Spleen (tissue), 11 donors: Measurements from ENCODE around the gene VPS25. TPM values are rescaled to one million over a fixed set of nuclear protein-coding genes. Genes with fewer than 3 reads are reported as not detected.

Experiments
- DNase-seq: peaks from one replicate; pipeline ENCODE4 v3.0.0-alpha.2; 2020
- H3K27ac ChIP-seq, 8 donors: fragments of 200-600 bp; sonication (generic) in 7 of 8; 1 replicate in 4 of 8; 2 replicates in 4 of 8; pipeline versions ENCODE4 v1.5.0 to v1.8.0; 2016 to 2021; ENCODE audit warnings: inconsistent platforms in 4 of 8, mild to moderate bottlenecking in 4 of 8, moderate library complexity in 1 of 8
- H3K27me3 ChIP-seq, 7 donors: fragments of 200-600 bp; sonication (generic) in 6 of 7; replicated peaks in 1 of 7; 1 replicate in 4 of 7; 2 replicates in 3 of 7; pipeline versions ENCODE4 v1.5.0 to v1.8.0; 2016 to 2021; ENCODE audit warnings: inconsistent platforms in 3 of 7, mild to moderate bottlenecking in 1 of 7
- H3K36me3 ChIP-seq, 6 donors: fragments of 200-600 bp; sonication (generic) in 5 of 6; 1 replicate in 4 of 6; 2 replicates in 2 of 6; pipeline versions ENCODE4 v1.5.0 to v1.8.0; 2016 to 2021; ENCODE audit warnings: inconsistent platforms in 2 of 6
- H3K4me1 ChIP-seq, 6 donors: fragments of 200-600 bp; sonication (generic) in 5 of 6; 1 replicate in 3 of 6; 2 replicates in 3 of 6; pipeline versions ENCODE4 v1.5.0 to v1.8.0; 2016 to 2021; ENCODE audit warnings: inconsistent platforms in 3 of 6
- H3K4me3 ChIP-seq, 8 donors: fragments of 200-600 bp; sonication (generic) in 7 of 8; 1 replicate in 4 of 8; 2 replicates in 4 of 8; pipeline versions ENCODE4 v1.5.0 to v1.8.0; 2016 to 2021; ENCODE audit warnings: inconsistent platforms in 4 of 8, mild to moderate bottlenecking in 4 of 8, moderate library complexity in 2 of 8
- H3K9me3 ChIP-seq, 8 donors: fragments of 200-600 bp; sonication (generic) in 7 of 8; 1 replicate in 4 of 8; 2 replicates in 4 of 8; pipeline versions ENCODE4 v1.5.0 to v1.8.0; 2016 to 2021; ENCODE audit warnings: inconsistent platforms in 4 of 8
- CTCF ChIP-seq, 11 experiments: fragments of 200-600 bp in 7 of 11; fragments of 450-650 bp in 4 of 11; sonication (generic) in 4 of 11; IDR thresholded peaks in 8 of 11; conservative IDR thresholded peaks in 3 of 11; 1 replicate in 7 of 11; 2 replicates in 4 of 11; pipeline versions ENCODE4 v1.4.0 to v1.8.0; 2016 to 2021; ENCODE audit warnings: antibody characterized with exemption in 11 of 11, inconsistent platforms in 4 of 11, mild to moderate bottlenecking in 1 of 11
- POLR2A ChIP-seq, 3 donors: fragments of 450-650 bp; IDR thresholded peaks; one replicate each; pipeline ENCODE4 v1.5.1; 2017; ENCODE audit warnings: antibody characterized with exemption in 3 of 3, mild to moderate bottlenecking in 1 of 3
- POLR2AphosphoS5 ChIP-seq, 3 donors: sonication (generic); formaldehyde crosslinking; IDR thresholded peaks; one replicate each; pipeline ENCODE4 v1.5.1; 2017; ENCODE audit warnings: antibody characterized with exemption in 3 of 3
- WGBS, 5 donors: extraction: QIAGEN DNeasy Blood & Tissue Kit in 3 of 5; methylation state at CpG; one replicate each; pipeline versions ENCODE4 v1.1.5 to v1.1.7; 2013 to 2018; 5-methylcytosine and 5-hydroxymethylcytosine counted together
- intact Hi-C: fragments of 100-400 bp; cut with DNase I; formaldehyde crosslinking; loops from one replicate; pipeline ENCODE4 v1.15.0; 2023; ENCODE audit warnings: low total_unique reads
- microRNA-seq, 3 donors: library from miRNA; unstranded; fragments of <30 nt; microRNA quantifications; one replicate each; pipeline versions ENCODE4 to v1.1.0, GENCODE V29; 2019 to 2020
- polyA plus RNA-seq, 3 donors: library from polyadenylated mRNA; stranded (reverse); fragments of 200-250 nt; gene quantifications; one replicate each; pipeline ENCODE4 v1.2.1, GENCODE V29; 2013
- small RNA-seq, 4 donors: library from RNA; depleted of rRNA; stranded (forward); fragments of <200 nt; gene quantifications; one replicate each; pipeline ENCODE3, GENCODE V24; 2016
- total RNA-seq, 7 donors: library from RNA; depleted of rRNA in 3 of 7; stranded (reverse); fragments of >200 nt in 3 of 7; fragmentation: NEBNext Ultra II Directional in 4 of 7; extraction: Animal tissue kit (Norgen Biotek cat#: 25700) in 4 of 7; gene quantifications; one replicate each; pipeline versions ENCODE4 v1.1.0 to v1.2.1, GENCODE V29; 2016 to 2021
- donor health status: healthy with polysubstance abuse.
- donor health status: DM: no; HTN: no; CAD: no; lungs with moderate emphysema.
- donor health status: DM: no; HTN: no; CAD: no.
- donor health status: Bipolar disorder and iron deficiency.
- donor health status: healthy.
- donor health status: DM: no; HTN: no; CAD: no.
- donor health status: DM: yes; HTN: yes; CAD: no.

The VPS25 gene
- total and polyA plus RNA-seq, 10 donors, result 29.6 to 47.7 (median 35.0) TPM

- peaks cover 8 to 54% (median 28%) of the 10 kb centered on the region in 6 donors for H3K4me1 ChIP-seq
- no peak for DNase-seq
- H3K36me3 ChIP-seq, result peaks cover 5 to 72% (median 60%) of the 10 kb centered on the region in 6 donors
- intact Hi-C loops, result no loop called here
- 93 to 99% (median 96%) methylated on average over 7 of the region's 7 CpGs for WGBS, 5 donors
- H3K4me3 ChIP-seq, result no peak overlapping the region
- no peaks in the 10 kb centered on the region for H3K27me3 ChIP-seq
- no peaks in the 10 kb centered on the region for H3K9me3 ChIP-seq
- no peak overlapping the region for H3K27ac ChIP-seq
- TF ChIP-seq POLR2A (IDR thresholded peaks at IDR 0.05) (no peak), CTCF (IDR thresholded peaks at IDR 0.05 in 8 of 11, conservative IDR thresholded peaks at IDR 0.05 in 3 of 11) (no peak), POLR2AphosphoS5 (IDR thresholded peaks at IDR 0.05) (no peak)
Measured at GRCh38 chr17:42821176-42821575, 47.9 kb downstream of the VPS25 start.

GRCh38 chr17:42827472-42827871, 54.2 kb downstream of the VPS25 start:
- intact Hi-C loops, result no loop called here
- DNase-seq, result no peak
- no peak for TF ChIP-seq POLR2AphosphoS5 (IDR thresholded peaks at IDR 0.05)
- TF ChIP-seq POLR2A (IDR thresholded peaks at IDR 0.05), result no peak
- no peak for TF ChIP-seq CTCF (IDR thresholded peaks at IDR 0.05 in 8 of 11, conservative IDR thresholded peaks at IDR 0.05 in 3 of 11)
- Histone ChIP-seq H3K4me3 (no peak overlapping the region), H3K27me3 (no peaks in the 10 kb centered on the region), H3K36me3 (peaks cover 0 to 9% (median 0%) of the 10 kb centered on the region in 6 donors), H3K27ac (no peak overlapping the region), H3K9me3 (no peaks in the 10 kb centered on the region), H3K4me1 (peaks cover 12 to 32% (median 26%) of the 10 kb centered on the region in 6 donors)
- WGBS, 5 donors, result 89 to 100% (median 94%) methylated on average over 1 of the region's 1 CpG

Small RNA genes within 50 kb of the gene (microRNA-seq; reads per million reads assigned to microRNA genes)
- 0 to 0.72 (median 0.28) reads per million in 3 donors for gene MIR6781

Small RNA genes within 50 kb of the gene (small RNA-seq; reads per million reads assigned to genes)
- gene HMGN2P15 (0 to 0.12 (median 0) reads per million in 4 donors), gene MIR6781 (0 reads per million in 4 donors)

Other genes starting within 250 kb of the VPS25 start
- 10 to 100 TPM; 32.5 to 61.0 (median 48.9) TPM for gene NAGLU, start 237.2 kb upstream of the VPS25 start, total RNA-seq
- gene NAGLU, start 237.2 kb upstream of the VPS25 start, polyA plus RNA-seq, result 10 to 100 TPM; 27.3 to 55.2 (median 49.8) TPM
- gene HSD17B1, start 220.5 kb upstream of the VPS25 start, total RNA-seq, result 1 to 10 TPM in 2 of 7 donors, under 1 TPM in 5; 0.54 to 1.6 (median 0.79) TPM
- 1 to 10 TPM; 2.9 to 5.5 (median 3.5) TPM for gene HSD17B1, start 220.5 kb upstream of the VPS25 start, polyA plus RNA-seq
- 10 to 100 TPM; 32.5 to 68.6 (median 66.5) TPM for gene COASY, start 211.3 kb upstream of the VPS25 start, total RNA-seq
- gene COASY, start 211.3 kb upstream of the VPS25 start, polyA plus RNA-seq, result 100 to 1,000 TPM in 1 of 3 donors, 10 to 100 TPM in 2; 50.0 to 104 (median 80.6) TPM
- gene MLX, start 206.3 kb upstream of the VPS25 start, total RNA-seq, result 10 to 100 TPM; 43.0 to 64.4 (median 55.8) TPM
- gene MLX, start 206.3 kb upstream of the VPS25 start, polyA plus RNA-seq, result 10 to 100 TPM; 33.0 to 39.1 (median 33.2) TPM
- 1 to 10 TPM; 1.9 to 5.6 (median 3.4) TPM for gene PSMC3IP, start 195.7 kb upstream of the VPS25 start, total RNA-seq
- gene PSMC3IP, start 195.7 kb upstream of the VPS25 start, polyA plus RNA-seq, result 1 to 10 TPM; 3.6 to 4.3 (median 4.0) TPM
- 10 to 100 TPM; 65.8 to 87.5 (median 80.5) TPM for gene RETREG3, start 164.1 kb upstream of the VPS25 start, total RNA-seq
- 10 to 100 TPM; 20.3 to 30.9 (median 30.3) TPM for gene RETREG3, start 164.1 kb upstream of the VPS25 start, polyA plus RNA-seq
- 10 to 100 TPM; 20.4 to 33.8 (median 26.3) TPM for gene TUBG1, start 163.8 kb upstream of the VPS25 start, total RNA-seq
- 10 to 100 TPM in 2 of 3 donors, 1 to 10 TPM in 1; 9.5 to 19.4 (median 16.9) TPM for gene TUBG1, start 163.8 kb upstream of the VPS25 start, polyA plus RNA-seq
- 10 to 100 TPM; 13.8 to 24.9 (median 16.6) TPM for gene TUBG2, start 114.2 kb upstream of the VPS25 start, total RNA-seq
- 10 to 100 TPM in 1 of 3 donors, 1 to 10 TPM in 2; 4.9 to 12.5 (median 8.4) TPM for gene TUBG2, start 114.2 kb upstream of the VPS25 start, polyA plus RNA-seq
- 10 to 100 TPM; 10.8 to 19.5 (median 14.6) TPM for gene PLEKHH3, start 96.5 kb upstream of the VPS25 start, total RNA-seq
- gene PLEKHH3, start 96.5 kb upstream of the VPS25 start, polyA plus RNA-seq, result 10 to 100 TPM in 2 of 3 donors, 1 to 10 TPM in 1; 9.4 to 16.0 (median 13.1) TPM
- 1 to 10 TPM in 5 of 7 donors, under 1 TPM in 2; 0.51 to 4.7 (median 2.0) TPM for gene CCR10, start 91.6 kb upstream of the VPS25 start, total RNA-seq
- gene CCR10, start 91.6 kb upstream of the VPS25 start, polyA plus RNA-seq, result 1 to 10 TPM in 1 of 3 donors, under 1 TPM in 2; 0.71 to 1.1 (median 0.76) TPM
- gene CNTNAP1, start 90.9 kb upstream of the VPS25 start, total RNA-seq, result 10 to 100 TPM in 3 of 7 donors, 1 to 10 TPM in 4; 3.9 to 11.2 (median 7.5) TPM
- 1 to 10 TPM; 1.1 to 3.1 (median 1.6) TPM for gene CNTNAP1, start 90.9 kb upstream of the VPS25 start, polyA plus RNA-seq
- gene EZH1, start 28.4 kb upstream of the VPS25 start, total RNA-seq, result 100 to 1,000 TPM in 1 of 7 donors, 10 to 100 TPM in 6; 62.3 to 104 (median 75.5) TPM
- gene EZH1, start 28.4 kb upstream of the VPS25 start, polyA plus RNA-seq, result 10 to 100 TPM; 24.1 to 27.9 (median 27.1) TPM
- gene RAMP2, start 12.2 kb upstream of the VPS25 start, total RNA-seq, result 10 to 100 TPM in 6 of 7 donors, 1 to 10 TPM in 1; 9.7 to 34.3 (median 27.0) TPM
- gene RAMP2, start 12.2 kb upstream of the VPS25 start, polyA plus RNA-seq, result 10 to 100 TPM; 21.5 to 51.7 (median 36.0) TPM
- under 1 TPM in 3 of 7 donors, not detected in 4; 0.10 to 0.52 (median 0.41) TPM for gene WNK4, start 7.2 kb downstream of the VPS25 start, total RNA-seq
- gene WNK4, start 7.2 kb downstream of the VPS25 start, polyA plus RNA-seq, result under 1 TPM in 2 of 3 donors, not detected in 1; 0.04 to 0.06 TPM
- 10 to 100 TPM; 30.0 to 62.0 (median 39.0) TPM for gene COA3, start 25.3 kb downstream of the VPS25 start, total RNA-seq
- gene COA3, start 25.3 kb downstream of the VPS25 start, polyA plus RNA-seq, result 100 to 1,000 TPM in 1 of 3 donors, 10 to 100 TPM in 2; 65.6 to 126 (median 97.1) TPM
- gene CNTD1, start 25.4 kb downstream of the VPS25 start, total RNA-seq, result not detected
- gene CNTD1, start 25.4 kb downstream of the VPS25 start, polyA plus RNA-seq, result under 1 TPM; 0.17 to 0.26 (median 0.24) TPM
- 100 to 1,000 TPM in 2 of 7 donors, 10 to 100 TPM in 5; 76.4 to 113 (median 95.6) TPM for gene BECN1, start 50.8 kb downstream of the VPS25 start, total RNA-seq
- 10 to 100 TPM; 43.0 to 57.8 (median 50.2) TPM for gene BECN1, start 50.8 kb downstream of the VPS25 start, polyA plus RNA-seq
- gene PSME3, start 59.9 kb downstream of the VPS25 start, total RNA-seq, result 10 to 100 TPM; 66.9 to 96.4 (median 77.4) TPM
- 10 to 100 TPM; 19.1 to 46.0 (median 29.6) TPM for gene PSME3, start 59.9 kb downstream of the VPS25 start, polyA plus RNA-seq
- 1 to 10 TPM; 2.3 to 3.6 (median 2.7) TPM for gene AOC2, start 71.1 kb downstream of the VPS25 start, total RNA-seq
- under 1 TPM; 0.59 to 0.90 (median 0.63) TPM for gene AOC2, start 71.1 kb downstream of the VPS25 start, polyA plus RNA-seq
- 10 to 100 TPM; 14.0 to 32.5 (median 23.5) TPM for gene AOC3, start 77.8 kb downstream of the VPS25 start, total RNA-seq
- gene AOC3, start 77.8 kb downstream of the VPS25 start, polyA plus RNA-seq, result 10 to 100 TPM in 2 of 3 donors, 1 to 10 TPM in 1; 7.1 to 14.6 (median 12.3) TPM
- gene G6PC1, start 127.3 kb downstream of the VPS25 start, total RNA-seq, result not detected
- not detected for gene G6PC1, start 127.3 kb downstream of the VPS25 start, polyA plus RNA-seq
- 10 to 100 TPM; 13.1 to 44.2 (median 31.5) TPM for gene AARSD1, start 191.0 kb downstream of the VPS25 start, total RNA-seq
- 10 to 100 TPM; 39.8 to 55.6 (median 50.3) TPM for gene AARSD1, start 191.0 kb downstream of the VPS25 start, polyA plus RNA-seq
- 1 to 10 TPM in 3 of 7 donors, under 1 TPM in 3, not detected in 1; 0.61 to 1.8 (median 1.1) TPM for gene PTGES3L, start 206.6 kb downstream of the VPS25 start, total RNA-seq
- under 1 TPM; 0.70 to 0.93 (median 0.89) TPM for gene PTGES3L, start 206.6 kb downstream of the VPS25 start, polyA plus RNA-seq
- 10 to 100 TPM; 17.1 to 27.9 (median 22.4) TPM for gene RUNDC1, start 207.1 kb downstream of the VPS25 start, total RNA-seq
- 10 to 100 TPM in 1 of 3 donors, 1 to 10 TPM in 2; 6.7 to 10.5 (median 8.2) TPM for gene RUNDC1, start 207.1 kb downstream of the VPS25 start, polyA plus RNA-seq
- gene RPL27, start 225.0 kb downstream of the VPS25 start, total RNA-seq, result 1,000 to 10,000 TPM in 3 of 7 donors, 100 to 1,000 TPM in 4; 702 to 1,170 (median 925) TPM
- gene RPL27, start 225.0 kb downstream of the VPS25 start, polyA plus RNA-seq, result 1,000 to 10,000 TPM; 5,502 to 6,357 (median 5,985) TPM
- 10 to 100 TPM; 45.5 to 63.3 (median 51.9) TPM for gene IFI35, start 233.3 kb downstream of the VPS25 start, total RNA-seq
- 10 to 100 TPM; 38.0 to 64.8 (median 40.6) TPM for gene IFI35, start 233.3 kb downstream of the VPS25 start, polyA plus RNA-seq
- gene VAT1, start 248.9 kb downstream of the VPS25 start, total RNA-seq, result 100 to 1,000 TPM in 1 of 7 donors, 10 to 100 TPM in 6; 55.4 to 144 (median 79.0) TPM
- 10 to 100 TPM; 20.3 to 64.5 (median 27.0) TPM for gene VAT1, start 248.9 kb downstream of the VPS25 start, polyA plus RNA-seq